HUDEP-2 (cell line): Measurements from ENCODE around the gene CATSPER1.
"Not testable (repeated sequence)": the region's sequence is repeated elsewhere in the genome, so short reads cannot be mapped to it uniquely, and the experiment has no call there.

ENCODE experiments used
- DNase-seq, 76 experiments: peaks; one replicate each; lab custom pipeline; 2025; ENCODE audit not compliant: unreplicated experiment in 76 of 76; lab: John Stamatoyannopoulos, UW

Gene CATSPER1

DNA sequence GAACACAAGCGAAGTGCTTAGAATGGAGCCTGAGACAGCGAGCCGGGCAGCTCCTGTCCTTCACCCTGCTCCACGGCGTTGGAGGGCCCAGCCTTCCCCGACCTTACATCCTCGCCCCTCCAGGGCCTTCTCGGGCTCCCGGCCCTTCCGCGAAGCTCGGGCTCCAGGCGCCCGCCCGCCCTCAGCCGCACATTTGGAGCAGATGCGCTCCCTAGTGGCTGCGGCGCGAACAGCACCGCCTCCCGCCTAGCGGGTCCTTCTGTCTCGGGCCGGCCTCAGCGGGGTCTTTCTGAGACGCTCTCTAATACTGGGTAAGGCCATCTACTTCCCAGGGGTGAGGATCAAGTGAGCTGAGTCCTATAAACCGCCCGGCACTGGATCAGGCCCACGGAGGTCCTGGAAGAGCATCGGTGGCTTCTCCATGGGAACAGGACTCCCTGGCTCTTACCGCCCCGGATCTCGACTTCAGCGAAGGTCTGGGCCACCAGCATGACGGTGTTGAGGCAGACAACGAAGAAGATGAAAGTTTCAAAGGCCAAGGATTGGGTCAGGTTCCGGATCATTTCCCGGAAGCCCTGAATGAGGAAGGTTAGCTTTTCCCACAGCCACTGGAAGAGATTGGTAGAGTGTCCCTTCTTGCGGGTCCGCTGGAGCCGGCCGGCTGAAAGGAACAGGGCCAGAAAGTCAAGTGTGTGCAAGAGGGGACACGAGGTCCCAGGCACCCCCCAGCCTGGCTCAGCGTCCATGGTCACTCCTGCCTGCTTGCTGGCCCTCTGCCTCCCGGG is 3.7 kb downstream of the CATSPER1 start:
- DNase-seq: peak in 57 of 76 experiments; percentile 11 to 76 (median 46)

DNA sequence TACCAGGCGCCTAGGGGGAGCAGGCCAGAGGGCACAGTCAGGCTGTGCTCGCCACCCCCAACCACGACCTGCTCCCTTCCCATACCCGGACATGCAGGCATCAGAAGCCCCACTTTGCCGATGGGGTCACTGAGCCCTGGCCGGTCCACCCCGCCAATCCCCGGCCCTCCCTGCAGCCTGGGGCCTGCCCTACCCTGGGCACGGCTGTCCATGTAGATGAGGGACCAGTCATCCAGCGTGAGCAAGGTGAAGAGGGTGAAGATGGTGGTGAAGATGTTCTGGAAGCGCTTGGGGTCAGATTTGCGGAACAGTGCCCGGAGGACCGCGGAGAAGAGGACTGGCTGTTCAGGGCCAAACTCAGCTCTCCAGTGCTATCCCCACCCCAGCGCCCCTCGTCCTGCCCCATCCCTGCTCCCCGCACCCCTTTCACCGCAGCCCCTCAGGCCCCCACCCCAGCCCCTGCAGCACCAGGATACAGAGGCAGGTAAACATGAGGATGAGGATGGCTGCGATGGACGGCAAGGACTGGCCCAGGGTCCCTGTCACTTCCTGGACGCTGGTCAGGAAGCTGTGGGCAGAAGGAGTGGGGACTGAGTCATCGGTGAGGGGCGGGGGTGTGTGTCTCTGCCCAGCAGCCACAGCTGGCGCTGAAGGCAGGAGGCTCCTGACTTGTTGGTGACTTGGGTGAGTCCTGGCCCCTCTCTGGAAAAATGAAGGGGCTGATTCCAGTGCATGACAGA is 5.5 kb downstream of the CATSPER1 start:
- peak in 43 of 76 experiments; percentile 13 to 76 (median 42) for DNase-seq

DNA sequence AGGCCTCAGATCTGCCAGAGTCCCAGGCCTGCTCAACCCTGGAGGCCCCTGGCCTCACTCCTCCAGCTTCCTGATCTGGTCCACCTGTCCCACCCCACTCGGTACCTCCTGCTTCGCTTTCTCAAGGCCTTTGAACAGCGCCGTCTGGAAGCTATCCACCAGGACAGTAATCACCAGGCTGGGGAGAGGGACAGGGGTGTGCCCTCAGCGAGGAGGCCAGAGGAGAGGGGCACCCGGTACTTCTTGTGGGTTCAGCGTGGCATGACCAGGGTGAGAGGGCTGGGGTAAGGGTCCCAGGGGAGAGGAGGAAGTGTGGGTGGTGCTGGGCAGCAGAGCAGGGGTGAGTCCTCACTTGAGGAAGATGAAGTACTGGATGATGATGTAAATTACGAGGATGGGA is 6.1 kb downstream of the CATSPER1 start:
- DNase-seq: no peak

DNA sequence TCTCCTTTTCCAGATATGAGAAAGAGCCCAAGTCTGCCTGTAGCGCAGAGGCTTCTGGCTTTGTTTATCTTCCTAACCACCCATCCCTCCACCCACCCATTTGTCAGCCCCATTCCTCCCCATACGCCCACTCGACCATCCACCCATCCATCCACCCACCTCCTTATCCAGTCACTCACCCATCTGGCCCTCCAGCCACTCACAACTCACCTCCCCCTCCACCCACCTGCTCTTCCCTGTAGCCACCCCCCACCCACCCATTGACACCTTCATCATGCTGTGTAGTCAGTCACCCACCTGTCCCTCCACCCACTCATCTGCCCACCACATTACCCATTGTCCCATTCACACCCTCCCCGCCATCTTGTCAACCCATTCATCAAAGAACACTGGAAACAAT is 9.0 kb downstream of the CATSPER1 start:
- DNase-seq: peak in 18 of 76 experiments; percentile 13 to 61 (median 30)

DNA sequence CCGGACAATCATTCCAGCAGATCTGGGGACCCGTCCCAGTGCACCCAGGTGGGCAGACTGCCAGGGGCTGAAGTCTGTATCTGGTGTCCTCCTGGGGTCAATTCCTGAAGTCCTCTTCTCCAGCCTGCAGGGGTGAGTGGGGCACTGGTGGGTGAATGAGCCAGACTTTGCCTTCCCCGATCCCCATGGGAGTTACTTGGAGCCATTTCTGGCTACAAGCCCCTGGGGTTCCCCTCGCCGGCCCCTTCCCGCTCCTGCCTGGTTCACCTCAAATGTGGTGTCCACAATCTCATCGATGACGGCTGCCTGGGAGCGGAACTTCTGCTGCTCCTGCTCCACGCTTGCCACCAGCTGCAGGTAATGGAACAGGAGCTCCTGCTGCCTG is 9.5 kb downstream of the CATSPER1 start:
- no peak for DNase-seq

DNA sequence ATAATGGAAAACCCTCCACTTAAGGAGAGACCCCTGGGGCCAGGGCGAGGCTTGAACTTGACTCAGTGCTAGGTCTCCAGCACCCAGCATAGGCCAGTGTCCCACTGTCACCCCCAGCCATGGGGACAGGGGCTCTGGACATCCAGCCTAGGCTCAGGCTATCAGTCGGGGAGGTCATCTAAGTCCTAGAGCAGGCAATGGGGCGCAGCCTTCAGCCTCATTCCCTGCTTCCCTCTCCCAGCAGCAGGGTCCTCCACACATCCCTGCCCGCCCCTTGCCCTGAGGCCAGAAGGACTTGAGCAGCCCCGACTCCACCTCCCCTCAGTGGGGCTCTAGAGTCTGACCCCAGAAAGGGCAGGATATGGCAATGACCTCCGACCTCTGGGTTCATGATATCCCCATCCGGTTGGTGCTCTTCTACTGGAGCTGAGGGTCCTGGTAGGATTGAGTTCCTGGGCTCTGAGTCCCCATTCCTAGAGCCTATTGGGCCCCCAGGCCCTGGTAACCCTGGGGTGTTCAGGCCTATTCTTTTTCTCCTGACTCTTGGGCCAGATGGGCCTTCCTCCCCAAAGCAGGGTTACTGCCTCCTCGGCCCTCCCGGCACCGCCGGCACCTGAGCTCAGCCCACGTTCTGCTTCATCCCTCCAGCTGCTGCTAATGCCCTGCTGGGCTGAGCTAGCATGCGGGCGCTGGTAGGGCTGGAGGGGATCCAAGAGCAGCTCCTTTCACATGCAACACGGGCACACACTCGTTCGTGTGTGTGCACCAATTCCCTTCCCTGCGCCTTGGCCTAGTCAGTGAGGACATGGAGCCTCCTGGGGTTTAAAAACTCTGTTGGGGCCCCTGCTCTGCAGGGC is 10.1 kb downstream of the CATSPER1 start:
- peak in 1 of 76 experiments; percentile 27 for DNase-seq

DNA sequence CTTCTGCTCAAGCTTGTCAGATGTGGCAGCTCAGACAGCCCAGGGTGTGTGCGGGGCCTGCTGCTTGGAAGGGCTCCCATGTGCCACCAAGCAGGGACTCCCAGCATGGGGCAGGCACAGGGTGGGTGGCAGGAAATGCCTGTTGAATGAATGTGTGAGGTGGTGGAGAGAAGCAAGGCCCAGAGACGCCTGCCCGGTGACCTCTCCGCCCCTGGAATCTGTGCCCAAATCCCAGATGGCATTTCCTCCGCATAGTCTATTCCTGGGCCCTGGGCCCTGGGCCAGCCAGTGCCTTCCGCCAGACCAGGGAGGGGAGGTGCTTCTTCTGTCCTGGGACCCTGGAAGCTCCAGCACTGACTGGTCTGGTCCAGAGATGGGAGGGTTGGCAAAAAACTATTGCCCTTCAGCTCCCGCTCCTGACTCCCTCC is 10.8 kb downstream of the CATSPER1 start:
- DNase-seq: no peak

DNA sequence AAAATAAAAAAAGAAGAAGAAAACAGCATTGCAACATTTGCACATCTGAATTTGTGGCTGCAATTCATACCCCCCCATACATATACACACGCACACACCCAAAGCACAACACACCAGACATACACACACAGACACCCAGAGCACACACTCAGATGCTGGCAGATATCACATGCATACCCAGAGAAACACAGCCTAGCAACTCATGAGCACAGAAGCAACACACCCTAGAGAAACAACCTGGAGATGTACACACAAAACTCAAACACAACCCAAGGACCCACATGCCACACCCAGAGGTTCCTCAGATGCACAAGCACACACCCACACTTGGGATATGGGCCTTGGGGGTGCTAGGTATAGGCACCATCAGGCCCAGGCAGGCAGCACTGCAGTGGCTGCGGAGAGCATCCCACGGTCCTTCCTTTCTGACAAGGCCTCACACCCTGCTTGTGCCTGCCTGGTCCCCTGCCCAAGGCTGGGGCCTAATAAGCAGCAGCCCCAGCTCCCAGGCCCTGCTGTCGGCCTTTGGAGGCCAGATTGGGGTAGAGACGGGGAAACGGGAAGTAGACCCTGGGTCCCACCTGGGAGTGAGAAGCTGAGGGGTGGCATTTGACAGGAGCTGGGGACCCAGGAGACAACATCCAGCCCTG is 11.3 kb downstream of the CATSPER1 start:
- DNase-seq: no peak

DNA sequence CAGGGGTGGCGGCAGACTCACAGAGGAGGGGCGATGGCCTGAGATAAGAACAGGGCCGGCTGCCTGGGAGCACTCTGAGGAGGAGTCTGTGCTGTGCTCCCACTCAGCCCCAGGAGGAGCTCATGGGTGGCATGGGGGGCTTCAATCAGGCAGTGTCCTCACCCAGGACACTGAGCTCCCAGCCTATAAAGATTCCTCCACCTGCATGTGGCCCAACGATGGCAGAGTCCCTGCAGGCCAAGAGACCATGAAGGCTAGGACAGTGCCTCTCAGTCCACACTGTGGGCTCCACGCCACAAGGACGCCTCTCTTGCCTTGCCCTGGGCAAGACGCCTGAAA is 12.5 kb downstream of the CATSPER1 start:
- peak in 1 of 76 experiments; percentile 25 for DNase-seq

DNA sequence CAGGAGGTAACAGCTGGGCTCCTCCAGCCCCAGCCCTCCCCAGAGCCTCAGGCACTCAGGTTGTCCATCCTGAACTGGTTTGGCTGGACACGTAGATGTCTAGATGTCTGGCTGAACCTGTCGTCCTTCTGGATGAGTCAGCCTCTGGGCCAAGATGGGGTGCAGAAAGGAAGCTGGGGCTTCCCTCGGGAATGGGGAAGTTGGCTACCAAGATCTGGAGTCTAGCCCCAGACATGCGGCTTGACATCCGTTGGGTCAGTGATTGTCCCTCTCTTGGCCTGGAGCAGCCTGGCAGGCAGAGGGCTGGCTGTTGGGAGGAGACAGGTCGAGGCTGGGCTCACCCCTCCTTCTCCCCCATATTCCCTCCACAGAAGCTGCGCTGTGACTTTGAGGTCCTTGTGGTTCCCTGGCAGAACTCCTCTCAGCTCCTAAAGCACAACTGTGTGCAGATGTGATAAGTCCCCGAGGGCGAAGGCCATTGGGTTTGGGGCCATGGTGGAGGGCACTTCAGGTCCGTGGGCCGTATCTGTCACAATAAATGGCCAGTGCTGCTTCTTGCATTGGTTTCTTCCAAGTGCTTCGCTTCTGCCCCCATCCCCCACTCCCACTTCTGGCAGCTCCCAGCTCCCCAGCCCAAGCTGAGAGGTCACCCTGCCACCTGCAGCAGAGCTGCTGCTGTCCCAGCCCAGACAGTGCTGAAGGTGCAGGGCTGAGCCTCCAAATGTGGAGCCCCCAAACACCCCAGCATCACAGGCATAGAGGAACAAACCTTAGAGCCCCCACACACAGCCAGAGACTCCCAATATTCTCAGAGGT is 13.1 kb downstream of the CATSPER1 start:
- DNase-seq: peak in 17 of 76 experiments; percentile 11 to 57 (median 41)

DNA sequence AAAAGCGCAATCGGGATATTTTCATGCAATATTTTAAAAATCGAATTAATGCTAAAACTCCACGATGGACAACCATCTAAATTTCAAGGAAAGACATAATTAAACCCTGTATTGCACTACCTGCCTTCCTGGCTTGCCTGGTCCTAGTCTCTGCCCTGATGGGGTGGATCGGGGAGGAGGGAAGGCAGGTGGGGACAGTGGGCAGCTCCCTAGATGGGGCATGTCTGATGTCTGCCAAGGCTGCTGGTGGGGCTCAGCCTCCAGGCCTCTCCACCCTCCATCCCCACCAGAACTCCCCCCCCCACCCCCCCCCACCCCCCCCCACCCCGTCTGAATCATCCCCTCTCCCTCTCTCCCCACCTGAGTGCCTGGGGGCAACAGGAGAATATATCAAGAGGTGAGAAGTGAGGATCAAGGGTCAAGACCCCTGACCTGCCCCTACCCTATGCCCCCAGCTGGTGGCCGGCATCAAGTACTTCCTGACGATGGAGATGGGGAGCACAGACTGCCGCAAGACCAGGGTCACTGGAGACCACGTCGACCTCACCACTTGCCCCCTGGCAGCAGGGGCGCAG is 13.8 kb downstream of the CATSPER1 start:
- no peak for DNase-seq

DNA sequence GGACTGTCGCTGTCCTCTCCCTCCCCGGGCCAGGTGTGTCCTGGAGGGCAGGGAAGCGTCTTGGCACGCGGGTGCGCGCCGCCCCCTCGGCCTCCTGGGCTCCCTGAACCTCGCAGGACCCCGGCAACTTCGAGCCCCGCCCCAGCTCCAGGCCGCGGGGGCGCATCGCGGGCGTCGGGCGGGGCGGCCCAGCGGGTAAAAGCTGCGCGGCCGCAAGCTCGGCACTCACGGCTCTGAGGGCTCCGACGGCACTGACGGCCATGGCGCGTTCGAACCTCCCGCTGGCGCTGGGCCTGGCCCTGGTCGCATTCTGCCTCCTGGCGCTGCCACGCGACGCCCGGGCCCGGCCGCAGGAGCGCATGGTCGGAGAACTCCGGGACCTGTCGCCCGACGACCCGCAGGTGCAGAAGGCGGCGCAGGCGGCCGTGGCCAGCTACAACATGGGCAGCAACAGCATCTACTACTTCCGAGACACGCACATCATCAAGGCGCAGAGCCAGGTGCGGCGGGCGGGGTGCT is 14.4 kb downstream of the CATSPER1 start, which contains the start of gene CST6:
CST6 (plus strand) TSS at position 224 of the 519 bp plus-strand sequence; CDS start at position 261, 37 bp downstream.
- DNase-seq: no peak

DNA sequence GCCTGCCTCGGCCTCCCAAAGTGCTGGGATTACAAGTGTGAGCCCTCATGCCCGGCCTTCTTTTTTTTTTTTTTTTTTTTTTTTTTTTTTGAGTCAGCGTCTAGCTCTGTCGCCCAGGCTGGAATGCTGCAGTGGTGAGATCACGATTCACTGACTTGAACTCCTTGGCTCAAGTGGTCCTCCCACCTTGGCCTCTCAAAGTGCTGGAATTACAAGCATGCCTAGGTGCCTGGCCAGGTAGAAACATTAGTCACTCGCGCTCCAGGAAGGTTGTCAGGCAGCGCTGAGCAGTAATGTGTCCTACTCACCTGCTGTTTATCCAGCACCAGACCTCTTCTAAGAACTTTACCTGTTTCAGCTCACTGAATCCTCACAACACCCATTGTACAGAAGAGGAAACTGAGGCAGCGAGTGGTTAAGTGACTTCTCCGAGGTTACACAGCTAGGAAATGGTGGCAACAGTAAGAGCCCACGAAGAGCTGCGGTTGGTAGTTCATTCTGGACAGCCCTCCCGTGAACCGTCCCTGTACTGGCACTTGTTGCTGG is 15.0 kb downstream of the CATSPER1 start:
- no peak for DNase-seq

DNA sequence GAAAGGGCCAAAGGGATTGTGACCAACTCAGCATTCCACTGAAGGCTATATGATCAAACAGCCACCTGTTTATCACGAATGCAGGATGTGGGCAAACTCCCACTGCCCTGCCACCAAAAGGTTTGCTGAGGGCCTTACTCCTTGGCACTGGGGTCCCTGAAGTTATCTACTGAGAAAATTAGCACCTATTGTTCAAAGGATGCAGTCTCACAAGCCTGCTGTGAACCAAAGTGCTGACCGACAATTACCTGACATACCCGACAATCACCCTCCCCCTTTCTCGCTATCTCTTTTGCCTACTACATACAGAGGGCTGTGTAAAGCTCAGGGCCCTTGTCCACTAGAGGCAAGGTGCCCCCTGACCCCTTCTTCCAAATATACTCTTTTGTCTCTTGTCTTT is 16.2 kb downstream of the CATSPER1 start:
- DNase-seq: not testable (repeated sequence)

DNA sequence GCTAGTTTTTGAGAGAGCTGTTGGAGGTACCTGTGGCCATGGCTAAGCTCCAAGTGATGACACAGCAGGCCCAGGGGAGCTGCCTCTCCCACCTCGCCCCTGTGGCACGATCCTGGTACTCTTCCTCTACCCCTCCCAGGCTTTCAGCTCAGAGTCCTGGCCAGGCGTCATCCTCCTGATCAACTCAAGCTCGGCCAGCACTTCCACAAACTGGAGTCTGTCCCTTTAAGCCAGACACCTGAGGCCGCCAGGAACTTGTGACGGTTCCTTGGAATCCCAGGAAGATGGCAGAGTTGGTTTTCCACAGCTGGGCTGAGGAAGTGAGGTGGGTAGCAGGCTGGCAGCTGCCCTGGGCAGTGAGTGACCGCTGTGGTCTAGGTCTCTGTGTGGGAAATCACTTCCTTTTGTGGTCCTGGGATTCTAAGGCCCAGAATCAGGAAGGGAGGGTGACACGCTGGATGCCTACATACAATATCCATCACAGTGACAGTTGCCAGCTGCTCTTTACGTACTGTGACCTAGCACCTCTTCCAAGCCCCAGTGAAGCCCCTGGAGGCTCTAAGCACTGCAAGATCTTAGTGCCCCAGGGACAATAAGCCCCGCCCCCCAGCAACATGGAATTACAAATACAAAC is 17.7 kb downstream of the CATSPER1 start:
- DNase-seq: peak in 1 of 76 experiments; percentile 8

DNA sequence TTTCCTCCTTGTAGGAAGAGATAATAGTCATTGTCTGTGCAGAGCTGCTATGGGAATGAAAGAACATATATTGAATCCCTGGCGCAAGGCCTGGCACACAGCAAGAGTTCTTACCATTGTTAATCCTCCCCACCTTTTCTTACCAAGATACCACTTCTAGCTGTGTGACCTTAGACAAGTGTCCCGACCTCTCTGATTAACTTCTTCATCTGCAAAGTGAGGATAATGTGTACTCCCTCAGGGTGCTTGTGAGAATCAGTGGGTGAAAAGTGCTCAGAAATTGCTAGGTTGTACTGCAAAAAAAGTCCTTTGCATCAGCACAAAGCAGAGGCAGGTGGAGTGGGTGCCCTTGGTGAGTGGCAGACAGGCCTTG is 18.2 kb downstream of the CATSPER1 start:
- DNase-seq: no peak

DNA sequence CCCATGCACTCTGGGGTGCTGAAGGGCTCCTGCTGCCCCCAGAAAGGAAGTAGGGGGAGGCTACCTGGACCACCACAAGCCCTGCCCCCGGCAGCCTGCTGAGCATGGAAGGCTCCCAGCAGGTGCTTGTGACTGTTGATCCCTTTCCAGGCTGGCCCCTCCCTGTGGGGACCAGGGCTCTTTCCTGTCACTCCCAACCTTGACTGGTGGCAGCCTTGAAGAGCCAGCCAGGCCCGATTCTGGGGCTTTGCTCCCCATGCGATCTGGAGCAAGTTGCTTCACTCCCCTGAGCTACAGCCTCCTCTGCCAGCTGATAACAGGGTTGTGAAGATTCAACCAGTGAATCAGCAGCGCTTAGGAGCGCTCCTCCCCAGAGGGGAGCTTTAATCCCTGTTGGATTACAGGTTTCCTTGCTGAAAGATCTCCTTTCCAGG is 19.1 kb downstream of the CATSPER1 start:
- peak in 39 of 76 experiments; percentile 8 to 68 (median 31) for DNase-seq

DNA sequence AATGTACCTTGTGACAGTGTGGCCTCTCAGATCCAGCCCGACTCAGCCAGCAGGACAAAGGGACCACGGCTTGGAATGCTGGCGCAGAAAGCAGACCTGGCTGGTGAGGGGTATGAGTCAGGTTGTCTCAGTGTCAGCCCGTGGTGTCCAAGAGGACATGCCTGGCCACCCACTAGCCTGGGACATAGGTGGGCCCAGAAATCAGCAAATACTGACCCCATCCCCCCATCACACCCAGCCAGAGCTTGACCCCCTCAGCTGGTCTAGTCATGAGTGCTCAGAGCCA is 19.4 kb downstream of the CATSPER1 start:
- DNase-seq: no peak
